ENCODE measurements around the gene CFAP100.
A peak's percentile ranks its signal among the peaks of the same experiment; 100 is the strongest.

The CFAP100 gene

DNA sequence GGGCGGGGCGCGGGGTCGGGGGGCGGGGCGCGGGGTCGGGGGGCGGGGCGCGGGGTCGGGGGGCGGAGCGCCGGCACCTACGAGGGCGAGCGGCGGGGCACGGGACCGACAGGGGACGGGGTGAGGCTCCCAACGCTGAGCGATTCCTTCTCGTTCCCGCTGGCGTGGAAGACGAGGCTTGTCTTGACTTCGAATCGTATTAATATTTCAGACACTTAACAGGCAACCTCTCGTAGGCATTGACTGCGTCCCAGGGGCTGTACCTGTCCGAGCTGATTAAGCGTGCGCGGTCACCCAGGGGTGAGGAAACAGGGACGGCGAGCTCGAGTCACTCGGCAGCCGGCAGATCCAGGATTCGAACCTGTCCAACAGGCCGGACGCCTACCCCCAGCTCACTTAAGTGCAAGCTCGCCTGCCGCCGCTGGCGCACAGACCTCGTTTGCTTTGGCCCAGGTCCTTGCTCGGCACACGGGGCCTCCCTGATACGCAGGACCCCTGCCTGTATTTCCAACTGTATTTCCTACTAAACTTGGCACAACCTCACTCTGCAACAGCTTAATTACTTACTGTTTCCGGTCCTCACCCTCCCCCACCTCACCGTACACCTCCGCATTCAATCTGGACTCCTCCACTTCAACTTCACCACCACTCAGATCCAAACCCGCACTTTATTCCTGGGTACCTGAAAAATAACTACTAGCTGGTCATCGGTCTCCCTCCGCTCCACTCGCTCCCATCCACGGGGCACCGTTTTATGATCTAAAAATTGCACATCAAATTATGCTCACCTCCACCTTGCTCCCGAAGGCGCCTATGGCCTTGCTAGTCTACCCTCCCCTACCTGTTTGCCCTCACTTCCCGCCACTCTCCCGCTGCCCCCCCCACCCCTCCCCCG lies 81.7 kb downstream of the CFAP100 start:
- 0 out of 2 replicates have a peak, but pooled peaks have one; percentile 44 for TF ChIP-seq POLR2AphosphoS5 (IDR thresholded peaks at IDR 0.05; ENCODE audit: low read depth, low read length)
- no peak for TF ChIP-seq TAF1 (IDR thresholded peaks at IDR 0.05; ENCODE audit: borderline replicate concordance, insufficient read depth, low read length)

GRCh38 chr3:126477061-126477380 lies 82.3 kb downstream of the CFAP100 start:
- TF ChIP-seq REST (IDR thresholded peaks at IDR 0.05; ENCODE audit: insufficient read depth in 1 of 2, low read depth in 2 of 2, low read length in 2 of 2) (no peak), TAF1 (IDR thresholded peaks at IDR 0.05; ENCODE audit: borderline replicate concordance, insufficient read depth, low read length) (no peak), POLR2AphosphoS5 (IDR thresholded peaks at IDR 0.05; ENCODE audit: low read depth, low read length) (no peak), SIN3A (IDR thresholded peaks at IDR 0.05; ENCODE audit: borderline replicate concordance, insufficient read depth, low read length) (no peak), FOXP2 (optimal IDR thresholded peaks at IDR 0.05; ENCODE audit: borderline replicate concordance, extremely low read depth, extremely low read length, insufficient read depth) (no peak)

DNA sequence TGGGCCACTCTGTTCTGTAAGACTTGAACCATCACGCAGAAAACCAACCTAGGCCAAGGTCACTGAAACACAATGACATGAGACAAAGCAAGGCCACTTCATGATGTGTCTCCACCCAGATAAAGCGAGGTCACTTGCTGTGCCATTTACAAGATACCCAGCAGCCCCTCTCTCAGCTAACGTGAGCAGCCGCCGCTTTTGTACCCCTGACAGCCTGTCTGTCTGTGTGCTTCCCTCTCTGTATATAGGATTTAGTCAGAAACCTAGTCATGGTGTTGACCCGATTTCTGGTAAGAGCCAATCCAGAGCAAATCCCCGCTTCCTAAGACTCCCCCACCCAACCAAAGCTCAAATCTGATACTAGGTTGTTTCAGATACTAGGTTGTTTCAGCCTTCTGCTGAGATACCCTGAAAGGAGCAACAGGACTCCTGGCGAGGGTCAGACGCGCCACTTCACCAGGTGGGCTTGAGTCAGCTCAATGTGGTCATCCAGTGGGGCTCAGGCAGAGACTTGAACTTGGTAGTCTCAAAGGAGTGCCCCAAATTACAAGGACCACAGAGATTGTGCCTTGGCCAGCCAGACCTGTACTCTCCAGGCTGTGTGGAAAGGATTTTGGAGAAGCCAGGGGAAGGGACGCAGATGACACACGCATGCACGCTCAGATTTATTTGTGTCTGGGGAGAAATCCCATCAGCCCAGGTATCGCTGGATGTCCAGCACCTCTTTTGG lies 84.0 kb downstream of the CFAP100 start:
- TF ChIP-seq POLR2AphosphoS5 (IDR thresholded peaks at IDR 0.05; ENCODE audit: low read depth, low read length) (no peak), FOXP2 (optimal IDR thresholded peaks at IDR 0.05; ENCODE audit: borderline replicate concordance, extremely low read depth, extremely low read length, insufficient read depth) (no peak), REST (IDR thresholded peaks at IDR 0.05; ENCODE audit: insufficient read depth in 1 of 2, low read depth in 2 of 2, low read length in 2 of 2) (no peak), TAF1 (IDR thresholded peaks at IDR 0.05; ENCODE audit: borderline replicate concordance, insufficient read depth, low read length) (no peak), SIN3A (IDR thresholded peaks at IDR 0.05; ENCODE audit: borderline replicate concordance, insufficient read depth, low read length) (no peak)

- TF ChIP-seq POLR2AphosphoS5 (IDR thresholded peaks at IDR 0.05; ENCODE audit: low read depth, low read length) = no peak
- no peak for TF ChIP-seq SIN3A (IDR thresholded peaks at IDR 0.05; ENCODE audit: borderline replicate concordance, insufficient read depth, low read length)
- TF ChIP-seq TAF1 (IDR thresholded peaks at IDR 0.05; ENCODE audit: borderline replicate concordance, insufficient read depth, low read length) = no peak
- TF ChIP-seq FOXP2 (optimal IDR thresholded peaks at IDR 0.05; ENCODE audit: borderline replicate concordance, extremely low read depth, extremely low read length, insufficient read depth) = no peak
- TF ChIP-seq REST (IDR thresholded peaks at IDR 0.05; ENCODE audit: insufficient read depth in 1 of 2, low read depth in 2 of 2, low read length in 2 of 2) = no peak
Measured at GRCh38 chr3:126479642-126480041, 84.9 kb downstream of the CFAP100 start.

GRCh38 chr3:126480206-126480605 lies 85.5 kb downstream of the CFAP100 start:
- TF ChIP-seq SIN3A (IDR thresholded peaks at IDR 0.05; ENCODE audit: borderline replicate concordance, insufficient read depth, low read length) = no peak
- no peak for TF ChIP-seq FOXP2 (optimal IDR thresholded peaks at IDR 0.05; ENCODE audit: borderline replicate concordance, extremely low read depth, extremely low read length, insufficient read depth)
- TF ChIP-seq TAF1 (IDR thresholded peaks at IDR 0.05; ENCODE audit: borderline replicate concordance, insufficient read depth, low read length) = no peak
- TF ChIP-seq POLR2AphosphoS5 (IDR thresholded peaks at IDR 0.05; ENCODE audit: low read depth, low read length) = no peak
- no peak for TF ChIP-seq REST (IDR thresholded peaks at IDR 0.05; ENCODE audit: insufficient read depth in 1 of 2, low read depth in 2 of 2, low read length in 2 of 2)
